GM23338 (cell line): ENCODE data around the gene MBD5. TPM values are rescaled to one million over a fixed set of nuclear protein-coding genes. Genes with fewer than 3 reads are reported as not detected.

Source experiments
- ATAC-seq: fragments of 200-7000 bp; cut with Tn5 transposase; 3 replicates; pipeline ENCODE4 v1.9.1; 2020
- DNase-seq: peaks from one replicate; pipeline ENCODE4 v3.0.0-alpha.2; 2015; ENCODE audit warnings: low spot score
- H2AFZ ChIP-seq: fragments of 200-600 bp; sonication (generic); 2 replicates; pipeline ENCODE4 v1.8.0; 2016; ENCODE audit warnings: antibody characterized with exemption, mild to moderate bottlenecking, moderate library complexity
- H3F3A ChIP-seq: fragments of 200-600 bp; sonication (generic); replicated peaks from 2 replicates; pipeline ENCODE4 v1.8.0; 2017; ENCODE audit warnings: antibody characterized with exemption, mixed run types, low read depth
- H3K27ac ChIP-seq: fragments of 200-600 bp; sonication (generic); 2 replicates; pipeline ENCODE4 v1.6.1; 2016; ENCODE audit warnings: low read depth
- H3K27me3 ChIP-seq: fragments of 200-600 bp; sonication (generic); 2 replicates; pipeline ENCODE4 v1.8.0; 2016; ENCODE audit warnings: mild to moderate bottlenecking, mixed run types, moderate library complexity; ENCODE audit not compliant: insufficient read depth
- H3K36me3 ChIP-seq: fragments of 200-600 bp; sonication (generic); 2 replicates; pipeline ENCODE4 v1.8.0; 2016; ENCODE audit warnings: mild to moderate bottlenecking; ENCODE audit not compliant: insufficient read depth
- H3K4me1 ChIP-seq: fragments of 200-600 bp; sonication (generic); 2 replicates; pipeline ENCODE4 v1.8.0; 2016; ENCODE audit warnings: mild to moderate bottlenecking, moderate library complexity; ENCODE audit not compliant: insufficient read depth
- H3K4me2 ChIP-seq: fragments of 200-600 bp; sonication (generic); 2 replicates; pipeline ENCODE4 v1.7.1; 2017; ENCODE audit warnings: mixed run types
- H3K4me3 ChIP-seq: fragments of 200-600 bp; sonication (generic); 2 replicates; pipeline ENCODE4 v1.6.1; 2016; ENCODE audit warnings: mixed run types
- H3K79me2 ChIP-seq: fragments of 200-600 bp; sonication (generic); replicated peaks from 2 replicates; pipeline ENCODE4 v1.8.0; 2017; ENCODE audit warnings: mild to moderate bottlenecking; ENCODE audit not compliant: insufficient read depth
- H3K9me2 ChIP-seq: fragments of 200-600 bp; sonication (generic); 2 replicates; pipeline ENCODE4 v1.8.0; 2017; ENCODE audit not compliant: insufficient read depth
- H4K20me1 ChIP-seq: fragments of 200-600 bp; sonication (generic); replicated peaks from 2 replicates; pipeline ENCODE4 v1.8.0; 2017; ENCODE audit warnings: mild to moderate bottlenecking; ENCODE audit not compliant: insufficient read depth
- H3K27ac Mint-ChIP-seq: 2 replicates; pipeline ENCODE4 v1.8.0; 2020; ENCODE audit warnings: inconsistent platforms, mild to moderate bottlenecking, moderate library complexity, mixed read lengths
- H3K27me3 Mint-ChIP-seq: 3 replicates; pipeline ENCODE4 v1.8.0; 2022; ENCODE audit warnings: low read depth, mild to moderate bottlenecking, moderate library complexity, mixed read lengths, inconsistent platforms; ENCODE audit not compliant: insufficient read depth, poor library complexity
- H3K36me3 Mint-ChIP-seq: 3 replicates; pipeline ENCODE4 v1.8.0; 2021; ENCODE audit warnings: low read depth, mild to moderate bottlenecking, inconsistent platforms, moderate library complexity, mixed read lengths
- H3K4me1 Mint-ChIP-seq: 3 replicates; pipeline ENCODE4 v1.8.0; 2020; ENCODE audit warnings: mild to moderate bottlenecking, inconsistent platforms, mixed read lengths
- H3K4me3 Mint-ChIP-seq: 3 replicates; pipeline ENCODE4 v1.8.0; 2021; ENCODE audit warnings: moderate library complexity, mild to moderate bottlenecking, inconsistent platforms, mixed read lengths
- H3K9me3 Mint-ChIP-seq: 3 replicates; pipeline ENCODE4 v1.8.0; 2020; ENCODE audit warnings: moderate library complexity, mild to moderate bottlenecking, inconsistent platforms, mixed read lengths
- CTCF ChIP-seq, 2 experiments: fragments of 200-600 bp in 1 of 2; sonication (generic) in 1 of 2; conservative IDR thresholded peaks; 2 replicates each; pipeline versions ENCODE4 v1.5.1 to v1.6.1; 2016 to 2017; ENCODE audit warnings: antibody characterized with exemption in 2 of 2, low read depth in 2 of 2, mild to moderate bottlenecking in 2 of 2, moderate library complexity in 1 of 2
- EZH2 ChIP-seq: fragments of 200-600 bp; sonication (generic); IDR thresholded peaks from one replicate; pipeline ENCODE4 v1.8.0; 2017; ENCODE audit warnings: antibody characterized with exemption, mild to moderate bottlenecking, low read depth; ENCODE audit not compliant: unreplicated experiment
- EZH2phosphoT487 ChIP-seq: fragments of 200-600 bp; sonication (generic); IDR thresholded peaks from one replicate; pipeline ENCODE4 v1.8.1; 2018; ENCODE audit warnings: antibody characterized with exemption; ENCODE audit not compliant: unreplicated experiment
- JUNB ChIP-seq: IDR thresholded peaks from one replicate; pipeline ENCODE4 v1.6.1; 2016; ENCODE audit warnings: antibody characterized with exemption; ENCODE audit not compliant: unreplicated experiment
- NANOG ChIP-seq: IDR thresholded peaks from 2 replicates; pipeline ENCODE4 v1.6.1; 2016; ENCODE audit warnings: antibody characterized with exemption, borderline replicate concordance
- REST ChIP-seq: IDR thresholded peaks from one replicate; pipeline ENCODE4 v1.6.1; 2018; ENCODE audit warnings: antibody characterized with exemption; ENCODE audit not compliant: unreplicated experiment
- STAT1 ChIP-seq: IDR thresholded peaks from one replicate; pipeline ENCODE4 v1.6.1; 2016; ENCODE audit warnings: antibody characterized with exemption; ENCODE audit not compliant: unreplicated experiment
- polyA plus RNA-seq: library from polyadenylated mRNA; unstranded; fragments of >200 nt; fragmentation: Nextera tagmentation; extraction: Ambion mirVana; gene quantifications from 2 replicates; pipeline ENCODE4 v1.2.1, GENCODE V29; 2016
- total RNA-seq: library from RNA; depleted of rRNA; stranded (reverse); fragments of >200 nt; shearing (Covaris generic); gene quantifications from 2 replicates; pipeline ENCODE4 v1.2.3, GENCODE V29; 2014
- TF ChIP-seq, protein P1 (sequence below): IDR thresholded peaks from 2 replicates; pipeline ENCODE4 v1.6.1; 2016; ENCODE audit warnings: antibody characterized with exemption

The MBD5 gene
- total and polyA plus RNA-seq, 2 experiments from 2014 or later, result 16.2 to 23.1 TPM

GRCh38 chr2:148317598-148317997, 296.7 kb downstream of the MBD5 start (continued):
- TF ChIP-seq EZH2phosphoT487, result no peak
- no peak for TF ChIP-seq NANOG
- no peak for TF ChIP-seq REST
- TF ChIP-seq JUNB, result no peak

- peaks cover 3% of the 10 kb centered on the region; the same call in 2 of the 3 replicates for H3K9me3 Mint-ChIP-seq
- H3K4me1 ChIP-seq, result 0 out of 2 replicates have a peak, but pooled peaks cover 2% of the 10 kb centered on the region
- peaks cover 10% of the 10 kb centered on the region for H3K36me3 Mint-ChIP-seq
- H4K20me1 ChIP-seq, result no peaks in the 10 kb centered on the region
- no peak overlapping the region for H3K4me3 Mint-ChIP-seq
- H2AFZ ChIP-seq, result no peak overlapping the region
- no peaks in the 10 kb centered on the region for H3K27me3 Mint-ChIP-seq
- H3K4me2 ChIP-seq, result no peak overlapping the region
- H3F3A ChIP-seq, result no peaks in the 10 kb centered on the region
- H3K27ac Mint-ChIP-seq, result no peak overlapping the region
- H3K27ac ChIP-seq, result no peak overlapping the region
- ATAC-seq, result no peak
- H3K9me2 ChIP-seq, result no peaks in the 10 kb centered on the region
- H3K79me2 ChIP-seq, result no peaks in the 10 kb centered on the region
- no peaks in the 10 kb centered on the region for H3K27me3 ChIP-seq
- no peak for DNase-seq
- H3K36me3 ChIP-seq, result no peaks in the 10 kb centered on the region
- peaks cover 5% of the 10 kb centered on the region; the same call in 2 of the 3 replicates for H3K4me1 Mint-ChIP-seq
- H3K4me3 ChIP-seq, result no peak overlapping the region
- TF ChIP-seq, protein P1, sequence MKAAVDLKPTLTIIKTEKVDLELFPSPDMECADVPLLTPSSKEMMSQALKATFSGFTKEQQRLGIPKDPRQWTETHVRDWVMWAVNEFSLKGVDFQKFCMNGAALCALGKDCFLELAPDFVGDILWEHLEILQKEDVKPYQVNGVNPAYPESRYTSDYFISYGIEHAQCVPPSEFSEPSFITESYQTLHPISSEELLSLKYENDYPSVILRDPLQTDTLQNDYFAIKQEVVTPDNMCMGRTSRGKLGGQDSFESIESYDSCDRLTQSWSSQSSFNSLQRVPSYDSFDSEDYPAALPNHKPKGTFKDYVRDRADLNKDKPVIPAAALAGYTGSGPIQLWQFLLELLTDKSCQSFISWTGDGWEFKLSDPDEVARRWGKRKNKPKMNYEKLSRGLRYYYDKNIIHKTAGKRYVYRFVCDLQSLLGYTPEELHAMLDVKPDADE, result no peak
- no peak for TF ChIP-seq JUNB
- no peak for TF ChIP-seq REST
- TF ChIP-seq EZH2, result no peak
- no peak for TF ChIP-seq NANOG
- TF ChIP-seq CTCF (conservative IDR thresholded peaks at IDR 0.05; ENCODE audit: low read depth in 2 of 2), result no peak
- no peak for TF ChIP-seq STAT1
Observed at GRCh38 chr2:148338541-148338940, 317.6 kb downstream of the MBD5 start.
